HCEC 1CT (cell line): ENCODE data around the gene APP.

Experiments used
- DNase-seq: peaks from one replicate; pipeline ENCODE4 v3.0.0-alpha.2; 2017

APP gene

DNA sequence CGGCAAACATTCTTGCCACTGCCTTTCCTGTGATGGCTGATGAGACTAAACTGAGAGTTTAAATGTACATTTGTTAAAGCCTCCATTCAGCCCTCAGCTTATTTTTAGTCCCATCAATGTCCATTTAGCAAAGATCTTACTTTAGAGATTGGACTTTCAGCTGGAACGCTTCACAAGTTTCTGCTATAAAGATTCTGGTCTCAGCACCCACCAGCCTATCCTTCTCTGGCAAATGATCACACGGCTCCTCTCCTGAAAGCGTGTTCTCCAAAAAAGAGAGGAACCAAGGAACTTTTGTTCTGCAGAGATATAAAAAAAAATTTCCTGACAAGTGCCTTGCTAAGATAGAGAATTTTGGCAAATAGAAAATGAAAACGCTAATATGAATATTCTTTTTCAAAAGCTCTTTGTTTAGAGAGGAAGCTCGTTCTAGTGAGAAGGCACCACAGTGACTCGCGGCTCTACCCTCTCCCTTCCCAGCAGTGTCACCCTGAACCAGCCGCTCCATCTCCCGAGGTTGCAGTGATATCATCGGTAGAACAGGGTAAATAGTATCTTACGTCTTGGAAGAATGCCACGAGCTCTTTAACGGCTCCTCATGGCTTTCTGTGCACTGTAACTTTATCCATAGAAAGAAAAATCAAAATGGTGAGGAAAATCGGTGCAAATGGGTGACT, 200.2 kb downstream of the APP start:
- no peak for DNase-seq

DNA sequence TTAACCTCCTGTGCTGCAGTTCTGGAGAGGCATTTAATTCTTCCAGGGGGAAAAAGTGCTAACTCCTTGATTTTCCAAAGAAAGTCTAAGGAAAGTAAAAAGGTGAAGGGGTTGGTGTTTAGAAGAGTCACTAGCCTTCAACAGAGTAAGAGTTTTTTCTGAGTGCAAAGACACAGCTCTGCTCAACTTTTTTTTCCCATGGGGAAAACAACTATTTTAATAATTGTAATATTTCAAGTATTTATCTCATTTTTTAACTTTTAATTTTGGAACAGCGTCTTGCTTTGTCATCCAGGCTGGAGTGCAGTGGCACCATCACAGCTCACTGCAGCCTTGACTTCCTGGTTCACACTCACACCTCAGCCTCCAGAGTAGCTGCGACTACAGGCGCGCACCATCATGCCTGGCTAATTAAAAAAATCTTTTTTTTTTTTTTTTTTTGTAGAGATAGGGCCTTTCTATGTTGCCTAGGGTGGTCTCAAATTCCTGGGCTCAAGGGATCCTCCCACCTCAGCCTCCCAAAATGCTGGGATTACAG, 202.6 kb downstream of the APP start:
- no peak for DNase-seq

DNA sequence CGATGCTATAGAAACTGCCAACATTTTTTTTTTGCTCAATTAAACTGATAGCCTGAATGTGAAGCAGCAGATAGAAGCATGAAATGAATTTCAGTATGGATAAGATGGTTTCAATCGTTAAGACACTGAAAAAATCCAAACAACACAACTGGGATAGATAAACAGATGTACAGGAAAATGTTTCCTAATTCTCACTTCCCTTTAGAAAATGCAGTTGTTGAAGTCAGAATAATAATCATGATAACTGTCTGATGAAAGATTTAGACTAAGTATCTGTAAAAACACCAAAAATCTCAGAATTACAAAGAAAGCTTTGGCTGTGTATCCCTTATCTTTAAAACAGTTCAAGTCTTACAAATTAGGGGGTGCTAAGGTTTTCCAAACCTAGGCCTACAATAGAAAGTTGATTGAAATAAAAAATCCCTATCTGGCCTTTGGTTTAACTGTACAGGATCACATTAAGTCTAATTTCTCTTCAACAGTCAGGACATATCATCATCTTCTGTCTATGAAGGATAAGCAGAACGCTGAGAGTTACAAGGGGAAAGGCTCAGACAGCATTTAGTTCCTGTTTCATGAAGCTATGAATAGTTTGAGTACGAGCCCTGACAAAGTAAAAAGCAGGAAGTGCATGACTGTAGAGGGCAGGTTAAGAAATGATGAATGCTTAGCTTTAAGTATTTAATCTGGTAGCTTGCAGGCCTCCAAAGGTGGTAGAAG, 203.2 kb downstream of the APP start:
- DNase-seq = no peak

DNA sequence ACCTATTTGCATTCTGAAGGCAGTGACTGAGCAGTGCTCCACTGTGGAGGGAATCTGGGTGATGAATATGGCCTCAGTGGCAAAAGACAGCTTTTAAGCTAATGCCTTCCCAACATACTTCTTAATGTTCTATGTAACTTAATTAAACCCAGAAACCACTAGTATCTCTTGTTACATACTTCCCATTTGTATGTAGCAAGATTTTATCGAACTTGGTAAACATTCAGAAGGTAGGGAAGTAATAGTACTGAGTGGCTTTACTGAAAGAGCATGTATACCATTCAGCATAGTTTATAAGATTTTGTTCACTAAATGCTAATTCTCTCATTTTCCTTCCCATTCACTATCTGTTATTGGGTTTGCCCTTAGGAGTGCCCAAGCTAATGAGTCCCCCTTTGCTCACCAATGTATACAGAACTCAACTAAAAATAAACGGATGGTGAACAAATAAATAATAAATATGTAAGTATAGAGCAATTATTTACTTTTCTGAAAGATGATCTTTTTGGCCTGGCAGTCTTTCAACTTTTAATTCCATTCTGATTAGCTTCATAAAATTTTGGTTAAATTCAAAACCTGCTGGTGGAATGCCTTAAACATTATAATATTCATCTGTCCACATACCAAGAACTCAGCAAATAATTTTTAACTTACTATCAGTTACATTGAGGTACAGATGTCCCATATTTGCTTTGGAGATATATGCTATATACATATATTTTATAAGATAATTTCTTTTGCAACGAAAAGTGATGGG, 204.4 kb downstream of the APP start:
- peak; percentile 15 for DNase-seq

GRCh38 chr21:25964926-25965325, 205.6 kb downstream of the APP start:
- no peak for DNase-seq

DNA sequence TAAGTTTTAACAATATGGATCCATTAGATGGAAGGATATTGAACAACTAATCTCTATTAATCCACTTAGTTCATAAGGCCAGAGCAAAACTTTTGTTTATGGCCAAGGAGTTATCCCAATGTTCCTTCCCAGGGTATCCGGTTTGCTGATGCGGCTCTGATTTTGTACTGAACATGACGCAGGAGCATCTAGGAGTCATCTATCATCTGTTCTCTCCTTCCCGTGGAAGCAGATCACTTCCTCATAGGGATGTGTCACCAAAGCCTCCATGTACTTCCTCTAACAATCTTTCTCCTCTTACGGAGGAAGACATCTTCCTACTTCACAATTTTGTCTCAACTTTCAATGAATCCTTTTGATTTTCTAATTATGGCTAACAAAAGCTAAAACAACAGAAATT, 206.6 kb downstream of the APP start:
- peak; percentile 81 for DNase-seq

DNA sequence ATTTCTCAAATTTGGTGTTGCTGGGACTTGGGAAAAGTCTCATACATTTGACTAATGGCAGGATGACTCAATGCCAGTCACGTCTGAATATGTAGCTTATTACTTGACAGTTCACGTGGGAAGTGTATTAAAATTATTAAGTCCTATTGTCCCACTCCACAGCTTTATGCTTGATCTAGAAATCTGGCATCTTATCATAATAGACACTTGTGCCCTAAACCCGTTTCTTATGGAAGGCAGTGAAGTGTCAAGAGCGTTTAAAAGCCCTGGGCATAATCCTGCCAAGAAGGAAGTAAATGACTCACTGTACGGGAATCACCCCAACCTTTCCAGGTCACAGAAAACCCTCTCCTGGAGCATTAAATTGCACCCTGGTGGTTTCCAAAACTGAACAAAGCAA, 207.4 kb downstream of the APP start:
- peak; percentile 58 for DNase-seq

- no peak for DNase-seq
Observed at GRCh38 chr21:25961042-25961441, 209.5 kb downstream of the APP start.

DNA sequence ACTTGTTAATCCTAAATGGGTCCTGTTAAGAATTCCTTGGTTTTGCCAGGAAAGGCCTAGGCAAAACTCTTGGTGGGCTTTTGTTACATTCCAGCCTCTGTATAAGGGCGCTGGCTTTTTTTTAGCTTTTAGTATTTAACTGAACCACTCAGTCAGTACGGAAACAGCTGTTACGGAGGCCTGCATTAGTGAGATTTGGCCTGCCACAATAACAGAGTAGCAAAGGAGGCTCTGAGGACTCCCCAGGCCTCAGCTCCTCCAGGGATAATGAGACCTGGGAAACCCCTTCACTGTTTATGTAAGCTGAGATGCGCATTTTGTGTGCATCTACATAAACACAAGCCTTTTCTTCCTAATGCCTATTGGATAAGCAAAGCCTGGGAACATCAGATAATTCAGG, 210.2 kb downstream of the APP start:
- no peak for DNase-seq

DNA sequence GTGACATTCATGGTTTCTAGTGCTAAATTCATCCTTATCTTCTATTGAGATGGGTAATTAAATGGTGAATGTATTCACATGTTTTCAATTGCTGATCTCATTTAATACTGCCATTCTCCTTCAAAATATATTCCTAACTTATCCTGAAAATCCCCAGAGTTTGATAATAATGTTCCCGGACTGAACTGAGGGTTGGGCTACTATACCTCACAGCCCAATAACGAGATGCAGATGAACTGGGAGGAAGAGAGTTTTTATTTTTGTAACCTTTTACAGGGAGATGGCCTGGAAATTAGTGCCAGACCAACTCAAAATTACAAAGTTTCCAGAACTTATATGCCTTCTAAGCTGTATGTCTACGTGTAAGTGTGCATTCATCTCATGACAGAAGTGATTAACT, 210.8 kb downstream of the APP start:
- DNase-seq = no peak

GRCh38 chr21:25956993-25957714, 213.4 kb downstream of the APP start:
- peak; percentile 87 for DNase-seq

DNA sequence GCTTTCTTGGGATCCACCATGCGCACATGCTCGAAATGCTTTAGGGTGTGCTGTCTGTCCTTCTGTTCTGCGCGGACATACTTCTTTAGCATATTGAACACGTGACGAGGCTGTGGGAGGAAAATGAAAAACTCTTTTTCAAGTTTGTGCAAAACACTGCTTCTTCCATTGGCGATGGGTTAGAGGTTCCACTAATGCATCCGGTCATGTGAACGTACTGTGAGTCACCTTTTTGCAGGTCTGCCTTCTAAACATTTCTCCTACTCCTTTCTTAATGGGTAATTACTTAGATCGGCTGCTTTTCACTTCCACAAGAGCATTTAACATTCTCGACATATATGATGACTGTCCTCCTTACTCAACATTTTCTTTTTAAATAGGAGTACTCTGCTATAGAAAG, 214.9 kb downstream of the APP start:
- no peak for DNase-seq

DNA sequence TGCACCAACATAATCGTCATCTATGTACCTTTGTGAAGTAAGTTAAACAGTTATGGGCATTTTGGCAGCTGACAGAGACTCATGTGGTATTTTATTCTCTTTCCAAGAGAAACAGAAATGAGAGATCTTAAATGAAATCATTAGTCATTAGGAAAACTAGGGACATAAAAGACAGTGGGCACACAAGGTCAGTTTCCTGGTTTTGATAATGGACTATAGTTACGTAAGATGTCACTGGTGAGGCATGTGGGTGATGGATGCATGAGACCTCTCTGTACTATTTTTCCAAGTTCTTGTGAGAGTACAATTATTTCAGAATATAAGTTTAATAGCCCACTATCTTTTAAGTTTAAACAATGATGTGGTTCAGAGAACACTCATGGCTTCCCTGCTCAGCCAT, 216.9 kb downstream of the APP start:
- no peak for DNase-seq

DNA sequence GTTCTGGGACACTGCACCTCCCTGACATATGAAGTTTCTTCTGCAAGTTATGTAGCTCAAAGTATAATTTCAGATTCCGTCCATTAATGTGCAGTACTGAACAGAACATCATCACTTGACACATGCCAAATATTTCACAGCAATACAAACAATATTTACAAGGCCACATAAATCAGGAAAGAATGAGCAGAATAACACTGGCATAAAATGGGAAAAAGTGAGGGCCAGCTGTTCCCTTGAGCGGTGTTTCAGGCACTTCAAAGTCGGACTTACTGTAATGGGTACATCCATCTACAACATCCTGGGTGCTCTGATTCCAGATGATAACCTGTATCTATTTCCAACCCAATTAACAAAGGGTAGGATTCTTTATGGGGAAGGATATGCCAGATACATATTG, 217.4 kb downstream of the APP start:
- no peak for DNase-seq

DNA sequence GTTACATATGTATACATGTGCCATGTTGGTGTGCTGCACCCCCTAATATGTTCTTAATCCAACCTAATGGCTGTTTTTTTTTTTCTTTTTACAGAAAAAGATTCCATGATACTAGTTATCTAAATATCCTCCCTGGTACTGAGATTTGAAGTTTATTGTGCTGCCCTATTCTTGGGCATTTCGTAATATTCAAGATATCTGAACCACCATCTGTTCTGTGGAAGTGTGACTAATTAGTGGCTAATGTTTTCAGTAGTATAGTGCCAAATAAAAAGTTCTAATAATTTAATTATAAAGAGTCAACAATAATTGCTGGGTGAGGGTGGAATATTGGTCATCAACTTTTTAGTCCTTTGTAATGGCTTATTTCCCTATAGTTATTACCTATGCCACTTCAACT, 218.3 kb downstream of the APP start:
- DNase-seq = peak; percentile 37

- DNase-seq = no peak
Observed at GRCh38 chr21:25949701-25950100, 220.9 kb downstream of the APP start.

- no peak for DNase-seq
Observed at GRCh38 chr21:25944672-25945213, 225.8 kb downstream of the APP start.

- no peak for DNase-seq
Observed at GRCh38 chr21:25944082-25944481, 226.5 kb downstream of the APP start.

GRCh38 chr21:25942135-25942534, 228.4 kb downstream of the APP start:
- DNase-seq = no peak

DNA sequence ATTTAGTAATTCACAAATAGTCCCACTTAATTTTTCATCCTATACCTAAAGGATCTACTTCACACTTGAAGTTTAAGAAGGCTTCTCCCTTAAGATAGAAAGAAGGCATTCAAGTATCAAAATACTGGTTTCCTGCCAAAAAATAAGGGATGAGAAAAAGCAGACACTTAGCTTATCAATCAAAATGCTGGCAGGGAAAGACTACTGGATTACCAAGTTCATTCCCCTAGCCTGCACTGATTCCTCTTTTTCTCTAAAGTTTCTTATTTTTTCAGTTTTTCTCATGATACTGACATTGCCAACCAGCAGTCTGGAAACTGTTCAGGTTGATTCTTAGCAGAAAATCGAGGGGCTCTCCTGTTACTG, 231.2 kb downstream of the APP start:
- no peak for DNase-seq

GRCh38 chr21:25938658-25939395, 231.7 kb downstream of the APP start:
- no peak for DNase-seq

DNA sequence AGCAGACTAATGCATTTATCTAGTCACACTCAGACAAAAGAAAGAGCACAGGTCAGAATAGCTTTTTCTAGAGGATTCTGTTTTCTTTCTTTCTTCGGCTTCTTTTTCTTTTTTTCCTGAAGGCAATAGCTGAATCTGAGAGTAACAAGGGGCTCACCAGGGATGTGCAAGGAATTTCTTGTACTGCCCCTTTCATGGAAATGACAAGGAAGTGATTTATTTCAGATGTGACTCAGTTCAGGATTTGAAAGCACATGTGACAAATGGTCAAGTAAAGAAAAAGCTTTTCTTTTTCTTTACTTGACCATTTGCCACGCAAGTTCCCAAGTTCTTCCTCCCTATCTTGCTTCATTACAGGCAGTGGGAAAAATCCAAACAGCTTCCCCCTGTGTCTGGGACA, 233.8 kb downstream of the APP start:
- DNase-seq = peak; percentile 22
